NCI-H446 (cell line): ENCODE measurements around the gene MYO16.
"Not testable (repeated sequence)": the region's sequence is repeated elsewhere in the genome, so short reads cannot be mapped to it uniquely, and the experiment has no call there.

Source experiments
- DNase-seq, 2 experiments: peaks; one replicate each; lab custom pipeline; 2025; lab: John Stamatoyannopoulos, UW

Gene MYO16

DNA sequence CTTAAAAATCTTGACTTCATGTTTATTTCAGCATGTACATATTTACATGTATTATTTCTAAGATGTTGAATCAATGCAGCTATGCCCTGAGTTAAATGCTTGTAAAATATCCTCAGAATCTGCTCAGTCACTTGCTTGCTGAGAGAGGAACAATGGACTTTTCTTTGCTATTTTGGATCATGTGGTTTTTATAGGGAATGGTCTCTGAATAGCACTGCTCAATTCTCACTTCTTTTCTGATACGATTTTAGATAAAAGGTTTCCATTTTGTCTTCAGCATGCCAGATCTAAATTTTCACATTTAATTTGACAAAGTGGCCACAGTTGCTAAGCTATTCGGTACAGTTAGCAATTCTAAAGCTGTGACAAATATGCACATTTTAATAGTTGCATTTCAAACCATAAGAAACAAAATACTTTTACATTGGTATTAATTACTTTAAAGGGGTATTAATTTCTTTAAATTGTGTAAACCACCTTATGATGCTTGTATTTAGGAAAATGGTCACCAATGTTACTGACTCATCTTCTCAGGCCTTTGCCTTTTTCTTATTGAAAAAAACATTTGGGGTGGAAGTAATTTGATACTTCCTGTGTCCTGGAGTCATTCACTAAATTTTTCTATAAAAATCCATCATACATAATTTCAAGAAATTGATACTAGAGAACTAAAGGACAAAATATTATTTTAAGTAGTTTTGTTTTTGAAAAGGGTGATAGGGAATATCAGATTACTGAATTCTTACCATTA, 113.5 kb downstream of the MYO16 start:
- DNase-seq = no peak

- no peak for DNase-seq
Observed at GRCh38 chr13:108743522-108743921, 114.1 kb downstream of the MYO16 start.

- no peak for DNase-seq
Observed at GRCh38 chr13:108747843-108748242, 118.4 kb downstream of the MYO16 start.

DNA sequence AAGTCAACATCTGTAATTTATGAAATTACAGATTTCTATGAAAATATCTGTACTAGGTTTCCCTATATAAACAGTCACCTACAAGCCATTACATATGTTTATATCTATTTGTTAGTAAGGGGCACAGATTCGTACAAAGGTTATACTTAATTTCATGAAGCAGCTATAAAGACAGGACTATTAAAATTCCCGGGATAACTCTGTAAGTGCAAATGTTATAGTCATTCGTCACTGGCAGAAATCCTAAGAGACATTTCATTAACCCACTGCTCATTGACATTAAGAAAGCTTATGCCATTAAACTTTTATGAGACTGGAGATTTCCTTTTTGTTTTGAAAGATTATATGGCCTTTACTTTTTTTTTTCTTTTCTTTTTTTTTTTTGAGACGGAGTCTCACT, 122.9 kb downstream of the MYO16 start:
- no peak for DNase-seq

DNA sequence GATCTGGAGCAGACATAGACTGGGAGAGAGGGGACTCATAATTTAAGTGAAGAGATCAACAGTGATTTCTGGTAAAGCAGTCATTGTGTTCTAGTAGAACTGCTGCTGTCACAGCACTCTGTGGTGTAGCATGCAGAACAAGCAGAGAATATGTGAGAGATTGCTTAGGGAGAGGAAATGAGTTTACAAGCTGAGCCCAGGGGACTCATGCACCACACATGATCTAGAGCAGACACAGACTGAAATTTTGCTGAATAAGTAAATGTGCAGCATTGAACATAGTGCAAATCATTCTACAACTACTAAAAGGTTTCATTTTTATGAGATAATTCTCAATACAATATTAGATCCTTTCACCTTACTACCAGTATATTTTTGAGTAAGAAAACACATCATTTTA, 125.7 kb downstream of the MYO16 start:
- DNase-seq = no peak

- DNase-seq = no peak
Observed at GRCh38 chr13:108760129-108760528, 130.7 kb downstream of the MYO16 start.

GRCh38 chr13:108760541-108760940, 131.1 kb downstream of the MYO16 start:
- DNase-seq = no peak

DNA sequence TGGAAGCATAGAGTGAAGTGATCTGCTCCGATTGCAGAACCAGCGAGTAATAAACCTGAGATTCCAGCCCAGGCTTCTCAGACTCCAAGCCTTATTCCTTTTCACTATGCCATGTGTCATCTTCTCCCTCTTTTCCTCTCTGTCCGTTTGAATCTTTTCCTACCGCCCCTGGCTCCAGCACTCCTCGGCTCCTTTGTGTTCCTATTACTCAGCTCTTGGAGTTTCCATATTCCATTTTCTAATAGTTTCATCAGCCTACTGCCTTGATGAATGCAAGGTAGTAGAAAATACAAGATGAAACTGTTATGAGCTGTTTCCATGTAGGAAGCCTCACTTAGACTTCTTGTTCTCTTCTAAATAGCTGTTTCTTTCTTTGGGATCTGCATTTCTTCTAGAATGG, 138.6 kb downstream of the MYO16 start:
- DNase-seq = no peak

GRCh38 chr13:108769213-108770070, 140.0 kb downstream of the MYO16 start:
- no peak for DNase-seq

DNA sequence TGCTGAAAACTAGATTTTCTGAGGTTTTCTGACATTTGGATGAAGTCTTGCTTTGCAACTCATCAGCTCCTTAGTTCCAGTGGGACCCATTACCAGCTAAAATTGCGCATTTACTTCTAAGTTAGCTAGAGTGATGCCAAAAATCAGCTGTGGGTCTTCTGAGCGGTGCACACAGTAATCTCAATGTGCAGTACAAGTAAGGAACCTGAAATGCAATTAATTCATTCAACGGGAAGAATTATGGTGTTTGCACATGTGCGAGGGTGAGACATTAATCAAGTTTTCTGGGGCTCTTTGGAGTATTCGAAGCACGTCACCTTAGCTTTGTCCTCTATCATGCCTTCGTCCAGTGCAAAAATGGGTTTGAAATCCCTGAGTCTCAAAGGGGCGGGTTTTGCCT, 146.2 kb downstream of the MYO16 start:
- DNase-seq = no peak

- DNase-seq = no peak
Observed at GRCh38 chr13:108776650-108777049, 147.2 kb downstream of the MYO16 start.

DNA sequence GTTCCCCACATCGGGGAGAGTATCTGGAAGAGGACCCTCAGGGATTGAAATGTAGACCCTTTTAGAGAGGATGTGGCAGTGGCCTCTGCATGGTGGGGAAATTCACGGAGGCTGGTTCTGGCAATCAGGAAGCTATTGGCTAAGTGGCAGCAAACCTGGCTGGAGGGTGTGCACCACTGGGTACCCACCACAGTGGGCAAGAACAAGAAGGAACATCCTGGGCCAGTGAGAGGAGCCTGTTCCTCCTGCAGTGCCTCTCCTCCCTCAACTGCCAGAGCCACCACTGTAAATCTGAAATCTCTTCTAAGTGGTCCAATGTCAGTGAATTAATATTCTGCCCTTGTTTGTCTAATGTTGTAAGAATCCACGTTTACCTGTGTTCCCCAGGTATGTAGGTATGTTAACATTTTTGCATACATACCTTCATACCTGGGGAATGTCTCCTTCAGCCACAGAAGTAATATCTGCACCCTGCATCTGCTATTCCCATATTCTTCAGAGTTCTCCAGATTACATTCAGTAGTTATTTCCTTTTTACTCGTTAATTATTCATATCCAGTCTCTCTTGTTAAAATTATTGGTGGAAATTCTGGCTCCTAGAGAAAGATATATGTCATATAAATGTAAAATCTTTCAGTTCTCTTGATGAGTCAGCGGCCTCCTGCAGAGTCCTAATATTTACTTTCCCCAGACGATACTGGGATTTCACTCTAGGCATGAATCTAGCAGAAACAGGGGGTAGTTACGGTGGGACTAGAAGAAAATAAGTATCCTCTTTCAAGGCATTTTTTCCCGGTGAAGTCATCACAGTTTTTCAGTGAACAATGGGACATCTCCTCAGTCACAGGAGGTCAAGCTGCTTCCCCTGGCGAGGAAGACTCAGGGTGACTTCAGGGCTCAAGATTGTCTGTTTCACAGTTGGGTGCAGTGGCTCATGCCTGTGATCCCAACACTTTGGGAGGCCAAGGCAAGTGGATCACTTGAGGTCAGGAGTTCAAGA, 148.3 kb downstream of the MYO16 start:
- no peak for DNase-seq

DNA sequence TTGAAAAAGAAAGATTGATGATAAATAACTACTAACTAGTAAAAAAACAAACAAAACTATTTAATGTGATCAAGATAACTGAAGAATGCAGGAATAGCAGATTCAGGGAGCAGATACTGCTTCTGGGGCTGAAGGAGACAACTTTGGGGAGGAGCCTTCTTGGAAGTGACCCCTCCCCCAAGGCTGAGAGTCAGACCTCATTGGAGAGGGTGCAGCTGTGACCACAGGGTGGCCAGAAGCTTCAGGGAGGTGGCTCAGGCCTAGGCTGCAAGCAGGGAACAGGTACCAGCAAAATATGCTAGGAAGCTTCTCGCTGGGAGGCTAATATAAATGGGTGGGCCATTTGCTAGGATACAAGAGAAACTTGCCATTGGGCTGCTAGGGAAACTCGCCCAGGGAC, 149.9 kb downstream of the MYO16 start:
- DNase-seq = no peak

GRCh38 chr13:108780706-108781105, 151.3 kb downstream of the MYO16 start:
- no peak for DNase-seq

DNA sequence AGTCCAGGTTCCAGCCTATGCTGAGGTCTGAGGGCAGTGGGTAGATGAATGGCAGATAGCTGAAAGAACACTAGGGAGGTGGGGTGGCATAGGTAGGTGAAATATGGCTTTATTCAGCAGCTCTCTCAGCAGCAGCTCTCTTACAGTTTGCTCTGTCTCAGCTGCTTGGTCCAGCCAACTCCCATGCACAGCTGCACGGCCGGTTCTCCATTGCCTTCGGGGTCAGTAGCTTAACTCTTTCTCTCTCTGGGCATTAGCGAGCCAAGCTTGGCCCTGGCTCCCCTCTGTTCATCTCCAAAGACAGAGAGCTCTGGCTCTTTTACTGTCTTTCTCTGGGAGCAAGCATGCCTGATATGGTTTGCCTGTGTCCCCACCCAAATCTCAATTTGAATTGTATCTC, 151.9 kb downstream of the MYO16 start:
- no peak for DNase-seq

- not testable (repeated sequence) for DNase-seq
Observed at GRCh38 chr13:108782480-108782879, 153.1 kb downstream of the MYO16 start.

- DNase-seq = no peak
Observed at GRCh38 chr13:108785844-108786243, 156.4 kb downstream of the MYO16 start.

DNA sequence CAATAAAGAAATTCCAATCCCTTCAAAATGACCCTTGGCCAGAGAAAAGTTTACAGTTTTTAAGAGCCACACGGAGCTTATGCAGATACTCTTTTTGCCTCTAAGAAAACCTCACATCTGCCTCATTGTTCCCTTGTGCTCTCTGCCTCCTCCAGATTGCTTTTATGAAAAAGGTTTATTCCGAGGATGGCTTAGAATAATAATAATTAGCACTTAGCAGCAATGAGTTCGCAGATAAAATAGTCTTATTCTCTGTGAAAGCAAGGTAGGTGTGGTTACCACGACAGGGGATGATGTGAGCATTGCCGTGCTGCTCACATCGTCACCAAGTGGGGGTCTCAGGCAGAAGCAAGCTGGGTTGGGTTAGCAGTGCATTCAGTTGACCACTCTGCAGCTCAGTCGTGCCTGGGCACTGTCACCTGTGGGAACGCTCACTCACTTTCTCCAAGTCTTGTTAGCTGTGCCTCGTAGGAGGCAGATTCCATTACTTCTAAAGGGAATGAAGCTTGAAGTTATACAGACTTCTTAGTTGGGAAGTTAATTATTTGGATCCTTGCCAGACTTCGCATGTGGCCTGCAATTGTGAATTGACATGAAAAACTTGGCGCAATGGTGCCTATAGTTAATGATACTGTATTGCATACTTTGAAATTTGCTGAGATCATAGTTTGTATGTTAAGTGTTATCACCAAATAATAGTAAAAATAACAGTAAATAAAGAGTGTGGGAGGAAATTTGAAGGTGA, 157.2 kb downstream of the MYO16 start:
- no peak for DNase-seq

DNA sequence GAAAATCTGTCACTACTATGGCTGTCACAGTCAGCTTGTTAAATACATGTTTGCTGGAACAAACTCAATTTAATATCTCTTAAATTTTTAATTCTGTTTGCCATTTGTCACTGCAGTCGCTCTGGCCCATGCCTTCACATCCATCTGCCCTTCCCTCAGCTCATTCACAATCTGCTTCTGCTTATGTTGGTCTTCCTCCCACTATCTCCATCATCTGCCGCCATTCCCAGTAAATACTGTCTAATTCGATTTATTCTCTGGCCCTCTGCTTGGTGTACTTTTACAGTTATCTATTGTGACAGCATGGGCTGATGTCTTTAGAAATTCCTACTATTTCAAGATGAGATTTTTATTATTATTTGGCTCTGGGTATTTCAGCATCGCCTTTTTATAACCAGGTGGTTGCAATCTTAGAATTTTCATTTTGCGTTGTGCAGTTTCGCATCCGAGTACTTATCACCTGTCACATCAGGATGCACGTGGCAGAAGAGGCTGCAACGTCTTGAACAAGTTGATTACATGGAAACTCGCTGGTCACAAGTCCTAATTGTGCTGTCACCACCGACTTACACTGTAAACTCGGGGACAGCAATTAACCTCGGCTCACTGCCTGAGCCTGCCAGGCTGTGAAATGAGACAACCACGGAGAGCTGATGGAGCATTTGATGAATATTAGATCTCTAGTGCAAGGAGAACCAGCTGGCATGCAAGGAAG, 158.4 kb downstream of the MYO16 start:
- DNase-seq = no peak

DNA sequence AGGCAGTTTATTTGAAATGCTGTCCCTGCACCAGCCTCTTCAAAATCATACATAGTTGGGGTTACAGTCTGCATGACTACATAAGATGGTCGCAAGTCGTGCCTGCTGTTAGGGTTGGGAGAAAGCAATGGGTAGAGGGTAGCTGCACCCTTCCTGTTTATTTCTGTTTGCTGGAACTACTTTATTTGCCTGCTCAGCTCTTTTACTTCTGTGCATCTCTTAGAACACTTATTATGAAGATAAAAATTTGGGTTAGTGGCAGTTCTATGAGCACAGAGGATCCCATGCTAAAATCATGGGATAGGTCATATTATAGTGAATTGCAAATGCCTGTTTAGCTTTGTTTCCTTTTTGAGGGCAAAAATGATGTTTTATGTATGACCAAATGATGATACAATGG, 160.1 kb downstream of the MYO16 start:
- no peak for DNase-seq

DNA sequence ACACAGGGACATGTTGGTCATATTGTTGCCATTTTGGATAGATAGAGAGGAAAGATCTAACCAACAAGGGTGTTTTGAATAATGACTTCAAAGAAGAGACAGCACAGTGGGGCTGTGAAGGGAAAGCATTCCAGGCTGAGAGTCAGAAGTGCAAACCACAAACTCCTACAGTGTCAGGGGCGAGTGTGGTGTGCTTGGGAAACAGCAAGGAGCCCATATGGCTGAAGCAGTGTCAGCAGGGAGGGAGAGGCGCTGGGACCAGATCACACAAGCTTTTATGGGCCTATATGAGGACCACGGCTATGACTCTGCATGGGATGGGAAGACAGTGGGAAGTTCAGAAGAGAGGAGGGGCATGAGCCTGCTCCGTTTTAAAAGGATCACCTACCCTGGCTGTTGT, 166.4 kb downstream of the MYO16 start:
- no peak for DNase-seq
